ENCODE measurements around the gene PINLYP.

- TF ChIP-seq POLR2AphosphoS5 (IDR thresholded peaks at IDR 0.05) (peak; percentile 67 to 73), EP300 (IDR thresholded peaks at IDR 0.05) (no peak)
- TF ChIP-seq, protein P1, sequence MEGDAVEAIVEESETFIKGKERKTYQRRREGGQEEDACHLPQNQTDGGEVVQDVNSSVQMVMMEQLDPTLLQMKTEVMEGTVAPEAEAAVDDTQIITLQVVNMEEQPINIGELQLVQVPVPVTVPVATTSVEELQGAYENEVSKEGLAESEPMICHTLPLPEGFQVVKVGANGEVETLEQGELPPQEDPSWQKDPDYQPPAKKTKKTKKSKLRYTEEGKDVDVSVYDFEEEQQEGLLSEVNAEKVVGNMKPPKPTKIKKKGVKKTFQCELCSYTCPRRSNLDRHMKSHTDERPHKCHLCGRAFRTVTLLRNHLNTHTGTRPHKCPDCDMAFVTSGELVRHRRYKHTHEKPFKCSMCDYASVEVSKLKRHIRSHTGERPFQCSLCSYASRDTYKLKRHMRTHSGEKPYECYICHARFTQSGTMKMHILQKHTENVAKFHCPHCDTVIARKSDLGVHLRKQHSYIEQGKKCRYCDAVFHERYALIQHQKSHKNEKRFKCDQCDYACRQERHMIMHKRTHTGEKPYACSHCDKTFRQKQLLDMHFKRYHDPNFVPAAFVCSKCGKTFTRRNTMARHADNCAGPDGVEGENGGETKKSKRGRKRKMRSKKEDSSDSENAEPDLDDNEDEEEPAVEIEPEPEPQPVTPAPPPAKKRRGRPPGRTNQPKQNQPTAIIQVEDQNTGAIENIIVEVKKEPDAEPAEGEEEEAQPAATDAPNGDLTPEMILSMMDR (IDR thresholded peaks at IDR 0.05) = peak in 1 of 6 experiments; percentile 23
These were observed 42.5 kb upstream of the PINLYP start, which contains the start of gene ZNF575 for GRCh38 chr19:43532962-43533545.
